H1 (cell line): Measurements from ENCODE around the gene RPS15. TPM values are rescaled to one million over a fixed set of nuclear protein-coding genes. Genes with fewer than 3 reads are reported as not detected.

Experiments used
- CTCF ChIA-PET: fragments of 300-600 bp; sonication (Branson Sonifier 250); formaldehyde crosslinking; loops from one replicate; lab custom pipeline; 2021; ENCODE audit not compliant: partially characterized antibody; lab: Charles Lee
- POLR2A ChIA-PET: fragments of 300-600 bp; sonication (Branson Sonifier 250); formaldehyde crosslinking; loops from one replicate; lab custom pipeline; 2021; ENCODE audit warnings: inconsistent platforms; ENCODE audit not compliant: partially characterized antibody; lab: Charles Lee
- DNase-seq, 2 experiments: peaks; one replicate each; pipeline versions ENCODE4 v3.0.0 to v3.0.0-alpha.2; 2010 to 2022; ENCODE audit warnings: low spot score in 2 of 2, low read depth in 1 of 2, mixed read lengths in 1 of 2
- FAIRE-seq: peaks from 2 replicates; lab custom pipeline; 2011; peaks lifted over from hg19 to GRCh38; lab: Jason Lieb, UNC
- H2AFZ ChIP-seq: 2 replicates; pipeline ENCODE4 v1.8.1; 2012; ENCODE audit warnings: low read length, inconsistent platforms
- H2AK5ac ChIP-seq: 2 replicates; pipeline ENCODE4 v1.6.1; 2013; ENCODE audit warnings: low read depth, low read length
- H2BK120ac ChIP-seq: replicated peaks from 2 replicates; pipeline ENCODE3; 2013; ENCODE audit warnings: low read depth, low read length, inconsistent platforms
- H2BK12ac ChIP-seq: 2 replicates; pipeline ENCODE4 v1.6.1; 2013; ENCODE audit warnings: low read depth, low read length
- H2BK15ac ChIP-seq: 2 replicates; pipeline ENCODE4 v1.6.1; 2013; ENCODE audit warnings: low read length
- H2BK20ac ChIP-seq: 2 replicates; pipeline ENCODE4 v1.6.1; 2013; ENCODE audit warnings: low read length
- H2BK5ac ChIP-seq: 2 replicates; pipeline ENCODE4 v1.6.1; 2013; ENCODE audit warnings: low read depth, low read length
- H3K14ac ChIP-seq: 2 replicates; pipeline ENCODE4 v1.6.1; 2013; ENCODE audit warnings: inconsistent platforms; ENCODE audit not compliant: insufficient read length
- H3K18ac ChIP-seq: 2 replicates; pipeline ENCODE4 v1.6.1; 2013; ENCODE audit warnings: low read length; ENCODE audit errors: extremely low read depth
- H3K23ac ChIP-seq: 2 replicates; pipeline ENCODE4 v1.6.1; 2013; ENCODE audit warnings: inconsistent platforms; ENCODE audit not compliant: insufficient read length
- H3K23me2 ChIP-seq: 2 replicates; pipeline ENCODE4 v1.6.1; 2013; ENCODE audit warnings: low read depth, low read length
- H3K27ac ChIP-seq: 2 replicates; pipeline ENCODE4 v1.6.1; 2011; ENCODE audit warnings: low read depth, low read length, inconsistent platforms
- H3K27me3 ChIP-seq, 4 experiments: replicated peaks in 1 of 4; 1 replicate in 1 of 4; 2 replicates in 3 of 4; pipeline versions ENCODE4 v1.6.1 to v1.8.1; 2011 to 2013; ENCODE audit warnings: low read length in 3 of 4, mild to moderate bottlenecking in 3 of 4, inconsistent platforms in 2 of 4, mixed read lengths in 2 of 4, moderate library complexity in 1 of 4; ENCODE audit not compliant: control insufficient read depth in 3 of 4, insufficient read depth in 3 of 4; ENCODE audit errors: extremely low read depth in 1 of 4
- H3K36me3 ChIP-seq, 4 experiments: 2 replicates each; pipeline versions ENCODE4 v1.6.1 to v1.8.1; 2011 to 2013; ENCODE audit warnings: mild to moderate bottlenecking in 4 of 4, low read length in 3 of 4, moderate library complexity in 2 of 4, control low read depth in 1 of 4, inconsistent platforms in 1 of 4; ENCODE audit not compliant: insufficient read depth in 4 of 4, control insufficient read depth in 2 of 4
- H3K4ac ChIP-seq: replicated peaks from 2 replicates; pipeline ENCODE3; 2013; ENCODE audit warnings: low read length, low read depth, mixed read lengths, inconsistent platforms; ENCODE audit not compliant: insufficient read length
- H3K4me1 ChIP-seq, 4 experiments: replicated peaks in 1 of 4; 1 replicate in 1 of 4; 2 replicates in 3 of 4; pipeline versions ENCODE4 v1.6.1 to v1.8.1; 2011 to 2013; ENCODE audit warnings: low read length in 3 of 4, inconsistent platforms in 2 of 4, mixed read lengths in 1 of 4; ENCODE audit not compliant: insufficient read depth in 4 of 4, control insufficient read depth in 3 of 4
- H3K4me2 ChIP-seq, 2 experiments: 2 replicates each; pipeline versions ENCODE4 v1.6.1 to v1.8.1; 2011 to 2013; ENCODE audit warnings: low read depth in 2 of 2, low read length in 2 of 2, control low read depth in 1 of 2, inconsistent platforms in 1 of 2, mild to moderate bottlenecking in 1 of 2; ENCODE audit not compliant: insufficient read depth in 1 of 2
- H3K4me3 ChIP-seq, 4 experiments: fragments of 200-600, 300-600 bp in 1 of 4; sonication (generic), shearing (Covaris generic), sonication (Bioruptor Twin) in 1 of 4; 2 replicates each; pipeline versions ENCODE4 v1.5.1 to v1.8.1; 2011 to 2016; ENCODE audit warnings: low read length in 4 of 4, low read depth in 3 of 4, control low read depth in 2 of 4, inconsistent platforms in 2 of 4, mild to moderate bottlenecking in 2 of 4, mixed read lengths in 1 of 4, moderate library complexity in 1 of 4; ENCODE audit not compliant: insufficient read depth in 2 of 4; ENCODE audit errors: extremely low read depth in 1 of 4
- H3K56ac ChIP-seq: replicated peaks from 2 replicates; pipeline ENCODE3; 2013; ENCODE audit warnings: low read depth, mild to moderate bottlenecking, mixed read lengths, low read length, inconsistent platforms; ENCODE audit not compliant: insufficient read length
- H3K79me1 ChIP-seq: 2 replicates; pipeline ENCODE4 v1.6.1; 2013; ENCODE audit warnings: low read depth, low read length, control low read depth
- H3K79me2 ChIP-seq, 2 experiments: 2 replicates each; pipeline versions ENCODE4 v1.6.1 to v1.8.1; 2012 to 2013; ENCODE audit warnings: low read length in 2 of 2, mild to moderate bottlenecking in 2 of 2, inconsistent platforms in 1 of 2; ENCODE audit not compliant: insufficient read depth in 2 of 2, control insufficient read depth in 1 of 2
- H3K9ac ChIP-seq, 4 experiments: replicated peaks in 1 of 4; 1 replicate in 1 of 4; 2 replicates in 3 of 4; pipeline versions ENCODE4 v1.6.1 to v1.8.1; 2011 to 2013; ENCODE audit warnings: low read depth in 3 of 4, low read length in 3 of 4, control low read depth in 2 of 4, mild to moderate bottlenecking in 2 of 4, moderate library complexity in 2 of 4, inconsistent platforms in 1 of 4; ENCODE audit errors: extremely low read depth in 1 of 4
- H3K9me3 ChIP-seq, 2 experiments: 2 replicates each; pipeline versions ENCODE4 v1.6.1 to v1.8.1; 2012 to 2013; ENCODE audit warnings: mild to moderate bottlenecking in 2 of 2, moderate library complexity in 2 of 2, control low read depth in 1 of 2, inconsistent platforms in 1 of 2, low read depth in 1 of 2, low read length in 1 of 2, mixed read lengths in 1 of 2; ENCODE audit not compliant: insufficient read depth in 2 of 2
- H4K20me1 ChIP-seq, 2 experiments: replicated peaks in 1 of 2; 2 replicates each; pipeline versions ENCODE3 to v1.8.1; 2011 to 2013; ENCODE audit warnings: inconsistent platforms in 2 of 2, low read length in 2 of 2, mild to moderate bottlenecking in 1 of 2; ENCODE audit not compliant: insufficient read depth in 2 of 2, control insufficient read depth in 1 of 2
- H4K5ac ChIP-seq: 2 replicates; pipeline ENCODE4 v1.6.1; 2013; ENCODE audit warnings: low read length, low read depth, mixed read lengths, inconsistent platforms; ENCODE audit not compliant: insufficient read length
- H4K8ac ChIP-seq: 2 replicates; pipeline ENCODE4 v1.8.0; 2013; ENCODE audit warnings: mild to moderate bottlenecking, moderate library complexity, low read length, inconsistent platforms; ENCODE audit not compliant: insufficient read depth; ENCODE audit errors: extremely low read depth
- H4K91ac ChIP-seq: replicated peaks from 2 replicates; pipeline ENCODE3; 2013; ENCODE audit warnings: low read length, mixed read lengths, inconsistent platforms; ENCODE audit not compliant: insufficient read length
- ASH2L ChIP-seq: fragments of 200-600, 300-600 bp; sonication (generic); IDR thresholded peaks from one replicate; pipeline ENCODE4 v1.7.1; 2017; ENCODE audit warnings: low read length
- CTCF ChIP-seq, 3 experiments: IDR thresholded peaks; 1 replicate in 2 of 3; 2 replicates in 1 of 3; pipeline versions ENCODE4 v1.5.1 to v1.6.1; 2011; ENCODE audit warnings: low read length in 3 of 3, mild to moderate bottlenecking in 3 of 3, inconsistent platforms in 2 of 3, low read depth in 1 of 3, moderate library complexity in 1 of 3; ENCODE audit not compliant: insufficient read depth in 1 of 3; ENCODE audit errors: control extremely low read depth in 1 of 3
- MAX ChIP-seq: IDR thresholded peaks from 2 replicates; pipeline ENCODE4 v1.6.1; 2012; ENCODE audit warnings: inconsistent platforms
- RNF2 ChIP-seq: fragments of 200-900, 300-1000 bp; sonication (generic); IDR thresholded peaks from 2 replicates; pipeline ENCODE4 v1.7.1; 2016; ENCODE audit warnings: borderline replicate concordance, low read depth, mild to moderate bottlenecking, antibody characterized with exemption, low read length; ENCODE audit not compliant: poor library complexity, severe bottlenecking; ENCODE audit errors: missing control alignments
- SIX5 ChIP-seq: IDR thresholded peaks from 2 replicates; pipeline ENCODE4 v1.6.1; 2011; ENCODE audit warnings: mild to moderate bottlenecking, low read depth, low read length
- SP1 ChIP-seq: IDR thresholded peaks from 2 replicates; pipeline ENCODE4 v1.6.1; 2011; ENCODE audit warnings: low read depth, low read length
- WGBS, 2 experiments: shearing (Covaris generic) in 1 of 2; methylation state at CpG; one replicate each; pipeline versions ENCODE4 v1.1.6 to v1.1.7; 2013 to 2015; ENCODE audit warnings: low lambda C conversion rate in 2 of 2, mixed read lengths in 2 of 2, inconsistent platforms in 1 of 2, low coverage in 1 of 2, missing lambda C conversion rate in 1 of 2; ENCODE audit not compliant: insufficient replicate concordance in 2 of 2, insufficient coverage in 1 of 2, insufficient read length in 1 of 2; ENCODE audit errors: extremely low coverage in 1 of 2, missing lambda C conversion rate in 1 of 2; 5-methylcytosine and 5-hydroxymethylcytosine counted together
- polyA plus RNA-seq, 7 experiments: library from polyadenylated mRNA; depleted of rRNA in 3 of 7; stranded (reverse) in 5 of 7; unstranded in 2 of 7; fragments of >200 nt in 5 of 7; fragments of 200-250 nt in 2 of 7; gene quantifications; 1 replicate in 5 of 7; 2 replicates in 1 of 7; 4 replicates in 1 of 7; pipeline versions ENCODE4 v1.2.1 to v1.2.3, GENCODE V29; 2011 to 2013; ENCODE audit warnings: missing spikeins in 2 of 7, mixed read lengths in 2 of 7
- total RNA-seq: library from RNA; stranded (reverse); fragmentation: NEBNext Ultra II Directional; extraction: Animal tissue kit (Norgen Biotek cat#: 25700); gene quantifications from 2 replicates; pipeline ENCODE4 v1.2.1, GENCODE V29; 2021

RPS15 gene
- total and polyA plus RNA-seq, 2 of the 8 experiments (the other 6 are each of a cell fraction or from before 2014, with no cell fraction given): 1,562 to 3,890 TPM

GRCh38 chr19:1408300-1409203 is 29.6 kb upstream of the RPS15 start:
- Histone ChIP-seq H3K36me3 (peaks cover 0 to 4% (median 1%) of the 10 kb centered on the region in 4 experiments; a peak in 5 of 8 replicates), H2AK5ac (no peak overlapping the region), H3K9me3 (no peaks in the 10 kb centered on the region), H3K18ac (peak overlapping the region; percentile 60), H3K4me3 (peak overlapping the region; percentile 69 to 85 (median 84)), H4K20me1 (peaks cover 49% of the 10 kb centered on the region in 2 experiments), H3K79me1 (peaks cover 11% of the 10 kb centered on the region), H4K5ac (peak overlapping the region; percentile 15), H3K23me2 (peaks cover 10% of the 10 kb centered on the region; the same call in 1 of the 2 replicates), H2BK5ac (peak overlapping the region; percentile 48), H3K79me2 (peaks cover 53 to 58% of the 10 kb centered on the region in 2 experiments), H2BK15ac (no peak overlapping the region), H4K91ac (peak overlapping the region; percentile 61), H3K56ac (peak overlapping the region; percentile 69), H3K14ac (no peak overlapping the region), H3K4me2 (peak overlapping the region; percentile 85 to 87), H3K4me1 (peaks cover 2 to 20% (median 18%) of the 10 kb centered on the region in 4 experiments; a peak in 6 of 7 replicates), H3K27me3 (no peaks in the 10 kb centered on the region), H2BK20ac (no peak overlapping the region), H3K27ac (peak overlapping the region; percentile 66), H3K4ac (peak overlapping the region; percentile 53), H4K8ac (peak overlapping the region; percentile 92), H3K9ac (peak overlapping the region; percentile 53 to 93 (median 74); a peak in 6 of 7 replicates), H3K23ac (no peak overlapping the region), H2AFZ (no peak overlapping the region), H2BK12ac (peak overlapping the region; percentile 27; the same call in 1 of the 2 replicates), H2BK120ac (no peak overlapping the region)
- whole genome bisulfite sequencing, 2 experiments: 5% methylated on average over 37 of the region's 69 CpGs; no CpG with 5 or more reads in 1 of the 2 experiments
- CTCF ChIA-PET: interaction anchor here (1.2 kb wide), 1 partner anchor 29 kb away, joined by 4 read pairs; no protein-coding TSS in a partner anchor
- POLR2A ChIA-PET: interaction anchor here (0.7 to 1.9 kb wide), 10 partner anchors 9 to 141 kb away, joined by 3 to 7 read pairs (median 4); partner anchors contain the start of gene CIRBP
- FAIRE-seq (no peak), DNase-seq (no peak)
- TF ChIP-seq RNF2: no peak
- TF ChIP-seq SP1: no peak
- TF ChIP-seq SIX5: no peak
- peak; percentile 68 for TF ChIP-seq MAX
- no peak for TF ChIP-seq CTCF (IDR thresholded peaks at IDR 0.05; ENCODE audit: control extremely low read depth in 1 of 3, insufficient read depth in 1 of 3, low read depth in 1 of 3, low read length in 3 of 3)
- peak; percentile 62 for TF ChIP-seq ASH2L
